Measurements from ENCODE around the gene C13orf46.

C13orf46 gene

GRCh38 chr13:114011226-114011625, 37.4 kb upstream of the C13orf46 start:
- no peak for FAIRE-seq
- TF ChIP-seq SPI1 (IDR thresholded peaks at IDR 0.05; ENCODE audit: low read depth, low read length) (no peak), TAF1 (IDR thresholded peaks at IDR 0.05; ENCODE audit: low read depth, low read length) (no peak), POU2F2 (IDR thresholded peaks at IDR 0.05; ENCODE audit: low read depth, low read length) (no peak), POLR2A (IDR thresholded peaks at IDR 0.05; ENCODE audit: low read depth, low read length) (no peak), PAX5 (IDR thresholded peaks at IDR 0.05; ENCODE audit: insufficient read depth, low read length, severe bottlenecking) (no peak)

GRCh38 chr13:114010401-114011101, 36.7 kb upstream of the C13orf46 start:
- DNase-seq (ENCODE audit: insufficient read length, low spot score) (no peak), FAIRE-seq (no peak)
- TF ChIP-seq TAF1 (IDR thresholded peaks at IDR 0.05; ENCODE audit: low read depth, low read length) (no peak), SPI1 (IDR thresholded peaks at IDR 0.05; ENCODE audit: low read depth, low read length) (no peak), PAX5 (IDR thresholded peaks at IDR 0.05; ENCODE audit: insufficient read depth, low read length, severe bottlenecking) (no peak), POLR2A (IDR thresholded peaks at IDR 0.05; ENCODE audit: low read depth, low read length) (no peak), POU2F2 (IDR thresholded peaks at IDR 0.05; ENCODE audit: low read depth, low read length) (no peak), POLR2AphosphoS5 (IDR thresholded peaks at IDR 0.05; ENCODE audit: low read depth, low read length) (no peak)

More at GRCh38 chr13:114011226-114011625, 37.4 kb upstream of the C13orf46 start:
- DNase-seq (ENCODE audit: insufficient read length, low spot score), result no peak

- TF ChIP-seq SPI1 (IDR thresholded peaks at IDR 0.05; ENCODE audit: low read depth, low read length) (no peak), TAF1 (IDR thresholded peaks at IDR 0.05; ENCODE audit: low read depth, low read length) (no peak), POLR2AphosphoS5 (IDR thresholded peaks at IDR 0.05; ENCODE audit: low read depth, low read length) (no peak)
- FAIRE-seq (no peak), DNase-seq (ENCODE audit: insufficient read length, low spot score) (no peak)
Measured at GRCh38 chr13:114009590-114010400, 35.9 kb upstream of the C13orf46 start.

GRCh38 chr13:114008964-114009589, 35.2 kb upstream of the C13orf46 start:
- no peak for DNase-seq (ENCODE audit: insufficient read length, low spot score)
- FAIRE-seq, result no peak
- TF ChIP-seq TAF1 (IDR thresholded peaks at IDR 0.05; ENCODE audit: low read depth, low read length), result no peak
- TF ChIP-seq POU2F2 (IDR thresholded peaks at IDR 0.05; ENCODE audit: low read depth, low read length), result no peak
- no peak for TF ChIP-seq POLR2AphosphoS5 (IDR thresholded peaks at IDR 0.05; ENCODE audit: low read depth, low read length)
- TF ChIP-seq SPI1 (IDR thresholded peaks at IDR 0.05; ENCODE audit: low read depth, low read length), result no peak
- no peak for TF ChIP-seq POLR2A (IDR thresholded peaks at IDR 0.05; ENCODE audit: low read depth, low read length)
- TF ChIP-seq PAX5 (IDR thresholded peaks at IDR 0.05; ENCODE audit: insufficient read depth, low read length, severe bottlenecking), result no peak

GRCh38 chr13:114007566-114007965, 33.7 kb upstream of the C13orf46 start:
- TF ChIP-seq SPI1 (IDR thresholded peaks at IDR 0.05; ENCODE audit: low read depth, low read length), result no peak
- TF ChIP-seq POU2F2 (IDR thresholded peaks at IDR 0.05; ENCODE audit: low read depth, low read length), result no peak
- TF ChIP-seq TAF1 (IDR thresholded peaks at IDR 0.05; ENCODE audit: low read depth, low read length), result no peak
- no peak for TF ChIP-seq PAX5 (IDR thresholded peaks at IDR 0.05; ENCODE audit: insufficient read depth, low read length, severe bottlenecking)
- no peak for TF ChIP-seq POLR2AphosphoS5 (IDR thresholded peaks at IDR 0.05; ENCODE audit: low read depth, low read length)
- no peak for TF ChIP-seq POLR2A (IDR thresholded peaks at IDR 0.05; ENCODE audit: low read depth, low read length)
- no peak for FAIRE-seq
- DNase-seq (ENCODE audit: insufficient read length, low spot score), result no peak

GRCh38 chr13:114005206-114005724, 31.4 kb upstream of the C13orf46 start:
- TF ChIP-seq POU2F2 (IDR thresholded peaks at IDR 0.05; ENCODE audit: low read depth, low read length) (no peak), POLR2AphosphoS5 (IDR thresholded peaks at IDR 0.05; ENCODE audit: low read depth, low read length) (no peak), TAF1 (IDR thresholded peaks at IDR 0.05; ENCODE audit: low read depth, low read length) (no peak), POLR2A (IDR thresholded peaks at IDR 0.05; ENCODE audit: low read depth, low read length) (no peak), SPI1 (IDR thresholded peaks at IDR 0.05; ENCODE audit: low read depth, low read length) (no peak), PAX5 (IDR thresholded peaks at IDR 0.05; ENCODE audit: insufficient read depth, low read length, severe bottlenecking) (no peak)
- DNase-seq (ENCODE audit: insufficient read length, low spot score) (no peak), FAIRE-seq (no peak)

- no peak for DNase-seq (ENCODE audit: insufficient read length, low spot score)
- TF ChIP-seq POLR2A (IDR thresholded peaks at IDR 0.05; ENCODE audit: low read depth, low read length) (no peak), TAF1 (IDR thresholded peaks at IDR 0.05; ENCODE audit: low read depth, low read length) (no peak), POU2F2 (IDR thresholded peaks at IDR 0.05; ENCODE audit: low read depth, low read length) (no peak)
- FAIRE-seq, result no peak
Measured at GRCh38 chr13:114004420-114005205, 30.7 kb upstream of the C13orf46 start.

GRCh38 chr13:114002771-114003321, 29.0 kb upstream of the C13orf46 start:
- no peak for TF ChIP-seq PAX5 (IDR thresholded peaks at IDR 0.05; ENCODE audit: insufficient read depth, low read length, severe bottlenecking)
- DNase-seq (ENCODE audit: insufficient read length, low spot score) (no peak), FAIRE-seq (no peak)

All from GM12891 (cell line).